K562 (cell line): ENCODE data around the gene CARF. TPM values are rescaled to one million over a fixed set of nuclear protein-coding genes. Genes with fewer than 3 reads are reported as not detected.

Experiments used
- ATAC-seq: fragments of 200-7000 bp; cut with Tn5 transposase; 3 replicates; pipeline ENCODE4 v1.9.1; 2020; ENCODE audit warnings: moderate library complexity
- BruUV-seq: library from RNA; stranded (reverse); fragments of 400-500 nt; replicated peaks from 2 replicates; lab custom pipeline; 2021; lab: Mats Ljungman, UMichigan
- CTCF ChIA-PET: fragments of 300-600 bp; formaldehyde crosslinking; extraction: SDS; loops from one replicate; lab custom pipeline; 2021; ENCODE audit warnings: low intra/inter-chr PET ratio; lab: Yijun Ruan, JAX
- POLR2A ChIA-PET: fragments of 300-600, 350-650 bp; sonication (Branson Sonifier 250); formaldehyde crosslinking; extraction: SDS; loops from one replicate; lab custom pipeline; 2021; ENCODE audit warnings: antibody characterized with exemption, inconsistent platforms; lab: Yijun Ruan, JAX
- DNase-seq, 4 experiments: peaks; one replicate each; pipeline versions ENCODE4 v3.0.0 to v3.0.0-alpha.2; 2011 to 2018; ENCODE audit warnings: low spot score in 3 of 4, mixed read lengths in 3 of 4; ENCODE audit errors: extremely low read depth in 1 of 4
- FAIRE-seq: peaks from 2 replicates; lab custom pipeline; 2011; peaks lifted over from hg19 to GRCh38; lab: Jason Lieb, UNC
- H2AFZ ChIP-seq: 2 replicates; pipeline ENCODE4 v1.6.0; 2011; ENCODE audit warnings: low read depth, low read length, control low read depth, inconsistent platforms
- H3K27ac ChIP-seq: fragments of 200-600 bp; 3 replicates; pipeline ENCODE4 v1.8.0; 2011; ENCODE audit warnings: low read depth, mild to moderate bottlenecking, control low read depth, inconsistent platforms, low read length, moderate library complexity, mixed read lengths; ENCODE audit errors: extremely low read depth
- H3K27me3 ChIP-seq, 2 experiments: fragments of 300-600 bp in 1 of 2; 2 replicates in 1 of 2; 3 replicates in 1 of 2; pipeline versions ENCODE4 v1.6.0 to v1.8.0; 2011; ENCODE audit warnings: inconsistent platforms in 2 of 2, low read length in 2 of 2, mild to moderate bottlenecking in 1 of 2, mixed read lengths in 1 of 2, moderate library complexity in 1 of 2; ENCODE audit not compliant: control insufficient read depth in 2 of 2, insufficient read depth in 2 of 2
- H3K36me3 ChIP-seq: fragments of 300-600 bp; 3 replicates; pipeline ENCODE4 v1.8.0; 2011; ENCODE audit warnings: mild to moderate bottlenecking, low read length, inconsistent platforms; ENCODE audit not compliant: control insufficient read depth, insufficient read depth
- H3K4me1 ChIP-seq, 2 experiments: fragments of 200-600 bp in 1 of 2; replicated peaks in 1 of 2; 2 replicates in 1 of 2; 3 replicates in 1 of 2; pipeline versions ENCODE4 v1.5.1 to v1.8.0; 2011; ENCODE audit warnings: inconsistent platforms in 2 of 2, low read length in 2 of 2, mild to moderate bottlenecking in 1 of 2, mixed read lengths in 1 of 2, moderate library complexity in 1 of 2; ENCODE audit not compliant: control insufficient read depth in 2 of 2, insufficient read depth in 2 of 2
- H3K4me2 ChIP-seq: 2 replicates; pipeline ENCODE4 v1.6.1; 2011; ENCODE audit warnings: low read length, control low read depth, inconsistent platforms, mixed read lengths; ENCODE audit not compliant: insufficient read depth
- H3K4me3 ChIP-seq: fragments of 200-600 bp; sonication (generic), shearing (Covaris generic); 2 replicates; pipeline ENCODE4 v1.5.1; 2016; ENCODE audit warnings: control low read depth, inconsistent platforms
- H3K79me2 ChIP-seq: fragments of 200-600 bp; 3 replicates; pipeline ENCODE4 v1.8.0; 2011; ENCODE audit warnings: low read length, inconsistent platforms; ENCODE audit not compliant: control insufficient read depth, insufficient read depth
- H3K9ac ChIP-seq, 2 experiments: 2 replicates each; pipeline versions ENCODE4 v1.6.0 to v1.6.1; 2011; ENCODE audit warnings: low read depth in 2 of 2, low read length in 2 of 2, control low read depth in 1 of 2, inconsistent platforms in 1 of 2, mild to moderate bottlenecking in 1 of 2, mixed read lengths in 1 of 2; ENCODE audit not compliant: insufficient read depth in 1 of 2
- H3K9me1 ChIP-seq: one replicate; pipeline ENCODE4 v1.6.0; 2011; ENCODE audit warnings: inconsistent platforms, mild to moderate bottlenecking, low read length, moderate library complexity; ENCODE audit not compliant: control insufficient read depth, insufficient read depth
- H3K9me3 ChIP-seq: replicated peaks from 2 replicates; pipeline ENCODE4 v1.5.1; 2011; ENCODE audit warnings: low read depth, low read length, inconsistent platforms; ENCODE audit not compliant: control insufficient read depth, insufficient read depth
- H4K20me1 ChIP-seq: replicated peaks from 2 replicates; pipeline ENCODE4 v1.6.1; 2011; ENCODE audit warnings: low read length, inconsistent platforms, mixed read lengths; ENCODE audit not compliant: control insufficient read depth, insufficient read depth
- BRD9 ChIP-seq: fragments of 450-650 bp; IDR thresholded peaks from 2 replicates; pipeline ENCODE4 v1.6.1; 2018; ENCODE audit warnings: low read depth; ENCODE audit not compliant: partially characterized antibody
- EP300 ChIP-seq: IDR thresholded peaks from 2 replicates; pipeline ENCODE4 v1.6.1; 2012; ENCODE audit warnings: low read length, improper control_type of control experiment
- ESRRB ChIP-seq: fragments of 250-450 bp; sonication (Bioruptor Pico); IDR thresholded peaks from 2 replicates; pipeline ENCODE4 v1.5.0; 2020; ENCODE audit warnings: mild to moderate bottlenecking, moderate library complexity, borderline replicate concordance
- MTA2 ChIP-seq: fragments of 450-650 bp; IDR thresholded peaks from 2 replicates; pipeline ENCODE4 v1.6.1; 2016; ENCODE audit warnings: low read depth
- SREBF1 ChIP-seq: fragments of 150-350 bp; IDR thresholded peaks from 2 replicates; pipeline ENCODE4 v1.6.1; 2014; ENCODE audit warnings: antibody characterized with exemption, low read depth, low read length, borderline replicate concordance
- U2AF1 ChIP-seq: fragments of 200-400 bp; formaldehyde crosslinking; optimal IDR thresholded peaks from 2 replicates; pipeline ENCODE3; 2017; ENCODE audit warnings: mild to moderate bottlenecking, low read depth, low read length, moderate library complexity
- ZNF217 ChIP-seq: sonication (generic); formaldehyde crosslinking; IDR thresholded peaks from 2 replicates; pipeline ENCODE4 v1.8.0; 2022; ENCODE audit warnings: mild to moderate bottlenecking, missing genetic modification reagents
- WGBS: fragments of 100-300 bp; shearing (Covaris generic); methylation state at CpG from one replicate; pipeline ENCODE4 v1.1.6; 2016; ENCODE audit warnings: low coverage, mixed read lengths; ENCODE audit not compliant: insufficient coverage; ENCODE audit errors: missing lambda C conversion rate; 5-methylcytosine and 5-hydroxymethylcytosine counted together
- in situ Hi-C: fragments of 300-500 bp; cut with MboI; formaldehyde crosslinking; loops from 4 replicates; pipeline ENCODE4 v1.15.0; 2018; ENCODE audit warnings: inconsistent platforms, mixed read lengths
- intact Hi-C: fragments of 100-400 bp; cut with micrococcal nuclease; formaldehyde crosslinking; loops from 2 replicates; pipeline ENCODE4 v1.14.2; 2022
- polyA plus RNA-seq, 8 experiments: library from polyadenylated mRNA; depleted of rRNA in 4 of 8; stranded (reverse) in 5 of 8; unstranded in 3 of 8; fragments of >200 nt; fragmentation: Nextera tagmentation in 2 of 8; fragmentation: Illumina TruSeq in 1 of 8; extraction: Ambion mirVana in 2 of 8; extraction: Trizol in 1 of 8; gene quantifications; 2 replicates each; pipeline versions ENCODE4 v1.2.1 to v1.2.3, GENCODE V29; 2011 to 2014; ENCODE audit warnings: inconsistent platforms in 1 of 8, missing spikeins in 1 of 8
- total RNA-seq, 7 experiments: library from RNA; depleted of rRNA in 6 of 7; stranded (reverse); fragments of >200 nt in 6 of 7; fragmentation: Illumina TruSeq in 2 of 7; extraction: Trizol in 2 of 7; gene quantifications; 2 replicates each; pipeline versions ENCODE4 v1.2.1 to v1.2.3, GENCODE V29; 2011 to 2021; ENCODE audit warnings: low replicate concordance in 1 of 7
- TF ChIP-seq, protein P1 (sequence below): fragments of 250-450 bp; sonication (Bioruptor Pico); IDR thresholded peaks from 2 replicates; pipeline ENCODE4 v1.8.0; 2022; ENCODE audit warnings: moderate library complexity, mild to moderate bottlenecking, inconsistent platforms

Gene CARF
- total and polyA plus RNA-seq, 9 of the 15 experiments (the other 6 are each of a cell fraction or from before 2014, with no cell fraction given), result 0.31 to 4.2 (median 1.2) TPM

DNA sequence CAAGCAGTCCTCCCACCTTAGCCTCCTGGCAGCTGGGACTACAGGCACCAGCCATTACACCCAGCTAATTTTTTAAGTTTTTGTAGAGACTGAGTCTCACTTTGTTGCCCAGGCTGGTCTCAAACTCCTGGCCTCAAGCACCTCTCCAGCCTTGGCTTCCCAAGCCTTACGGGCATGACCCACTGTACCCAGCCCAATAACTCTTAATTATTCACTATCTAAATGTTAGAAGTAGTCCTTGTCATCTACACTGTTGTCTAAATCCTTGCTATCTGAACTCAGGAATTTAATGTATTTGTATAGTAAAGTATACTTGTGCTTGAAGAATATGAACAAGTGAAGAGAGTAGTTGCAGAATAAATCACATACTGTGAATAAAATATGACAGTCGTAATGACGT lies 64.7 kb downstream of the CARF start:
- no peaks in the 10 kb centered on the region for H3K9me3 ChIP-seq
- FAIRE-seq (no peak), DNase-seq (no peak), ATAC-seq (no peak)
- intact Hi-C loops (no loop called here), in situ Hi-C loops (no loop called here)
- TF ChIP-seq, protein P1, sequence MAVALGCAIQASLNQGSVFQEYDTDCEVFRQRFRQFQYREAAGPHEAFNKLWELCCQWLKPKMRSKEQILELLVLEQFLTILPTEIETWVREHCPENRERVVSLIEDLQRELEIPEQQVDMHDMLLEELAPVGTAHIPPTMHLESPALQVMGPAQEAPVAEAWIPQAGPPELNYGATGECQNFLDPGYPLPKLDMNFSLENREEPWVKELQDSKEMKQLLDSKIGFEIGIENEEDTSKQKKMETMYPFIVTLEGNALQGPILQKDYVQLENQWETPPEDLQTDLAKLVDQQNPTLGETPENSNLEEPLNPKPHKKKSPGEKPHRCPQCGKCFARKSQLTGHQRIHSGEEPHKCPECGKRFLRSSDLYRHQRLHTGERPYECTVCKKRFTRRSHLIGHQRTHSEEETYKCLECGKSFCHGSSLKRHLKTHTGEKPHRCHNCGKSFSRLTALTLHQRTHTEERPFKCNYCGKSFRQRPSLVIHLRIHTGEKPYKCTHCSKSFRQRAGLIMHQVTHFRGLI (CRISPR knock-in tag), result no peak
- TF ChIP-seq ZNF217 (CRISPR knock-in tag), result no peak
- no peak for TF ChIP-seq SREBF1
- no peak for TF ChIP-seq MTA2
- TF ChIP-seq BRD9, result no peak
- TF ChIP-seq ESRRB, result no peak
- no peak for TF ChIP-seq EP300
- no peak for TF ChIP-seq U2AF1
- H3K27me3 ChIP-seq, result no peaks in the 10 kb centered on the region
- H2AFZ ChIP-seq, result no peak overlapping the region
- H3K4me1 ChIP-seq, result no peaks in the 10 kb centered on the region
- H3K9ac ChIP-seq, result no peak overlapping the region
- WGBS, result 71% methylated on average over 3 of the region's 3 CpGs
- no peaks in the 10 kb centered on the region for H3K9me1 ChIP-seq
- no TSS peak for BruUV-seq
- no peak overlapping the region for H3K27ac ChIP-seq
- ChIA-PET CTCF (no interaction called here), POLR2A (no interaction called here)
- H3K36me3 ChIP-seq, result no peaks in the 10 kb centered on the region
- H4K20me1 ChIP-seq, result no peaks in the 10 kb centered on the region
- no peak overlapping the region for H3K4me3 ChIP-seq
- H3K79me2 ChIP-seq, result no peaks in the 10 kb centered on the region
- H3K4me2 ChIP-seq, result no peak overlapping the region
